ENCODE measurements around the gene TSPAN10. TPM values are rescaled to one million over a fixed set of nuclear protein-coding genes. Genes with fewer than 3 reads are reported as not detected.

Gene TSPAN10
- 10 to 100 TPM; 14.3 to 19.6 (median 17.2) TPM for total RNA-seq (2021; fragmentation: NEBNext Ultra II Directional; extraction: Animal tissue kit (Norgen Biotek cat#: 25700))
- long read RNA-seq, partial matches to known transcripts = 2 of 7 reads
- long read RNA-seq, other reads (novel, unspliced or antisense) = 2 of 7 reads

- Mint-ChIP-seq H3K27me3 (ENCODE audit: insufficient read depth) (no peaks in the 10 kb centered on the region; the same call in 1 of the 2 replicates), H3K4me1 (ENCODE audit: low read depth) (peaks cover 38% of the 10 kb centered on the region), H3K9me3 (no peaks in the 10 kb centered on the region), H3K36me3 (ENCODE audit: low read depth) (peaks cover 10% of the 10 kb centered on the region), H3K27ac (peak within 1 kb of the TSS; percentile 92), H3K4me3 (peak within 1 kb of the TSS; percentile 94)
- TF ChIP-seq CTCF (IDR thresholded peaks at IDR 0.05) = no peak
- peak; percentile 67 for DNase-seq
Measured at GRCh38 chr17:81636505-81637288, at the start of gene TSPAN10, which contains the start of gene NPLOC4. Gene TSPAN10, plus strand, starts transcription at chr17:81637196. Its CDS starts 5,217 bp downstream, at chr17:81642413. Gene NPLOC4, minus strand, starts transcription at chr17:81637112. Its CDS starts 182 bp downstream, at chr17:81636930.

GRCh38 chr17:81589612-81590011 lies 47.4 kb upstream of the TSPAN10 start:
- Mint-ChIP-seq H3K27me3 (ENCODE audit: insufficient read depth) (peaks cover 2% of the 10 kb centered on the region), H3K27ac (no peak overlapping the region), H3K36me3 (ENCODE audit: low read depth) (peaks cover 50% of the 10 kb centered on the region), H3K9me3 (no peaks in the 10 kb centered on the region), H3K4me1 (ENCODE audit: low read depth) (0 out of 2 replicates have a peak, but pooled peaks cover under 1% of the 10 kb centered on the region), H3K4me3 (no peak overlapping the region)
- TF ChIP-seq CTCF (IDR thresholded peaks at IDR 0.05) = no peak
- DNase-seq = no peak

- Mint-ChIP-seq H3K4me3 (no peak overlapping the region), H3K27me3 (ENCODE audit: insufficient read depth) (peaks cover 2% of the 10 kb centered on the region), H3K36me3 (ENCODE audit: low read depth) (peaks cover 54% of the 10 kb centered on the region), H3K9me3 (no peaks in the 10 kb centered on the region), H3K4me1 (ENCODE audit: low read depth) (peaks cover 5% of the 10 kb centered on the region; the same call in 1 of the 2 replicates), H3K27ac (no peak overlapping the region)
- DNase-seq = no peak
- TF ChIP-seq CTCF (IDR thresholded peaks at IDR 0.05) = no peak
Measured at GRCh38 chr17:81590121-81590520, 46.9 kb upstream of the TSPAN10 start.

- Mint-ChIP-seq H3K27ac (no peak overlapping the region), H3K4me3 (no peak overlapping the region), H3K27me3 (ENCODE audit: insufficient read depth) (peaks cover 2% of the 10 kb centered on the region), H3K9me3 (no peaks in the 10 kb centered on the region), H3K4me1 (ENCODE audit: low read depth) (peaks cover 6% of the 10 kb centered on the region; the same call in 1 of the 2 replicates), H3K36me3 (ENCODE audit: low read depth) (peaks cover 37% of the 10 kb centered on the region)
- no peak for TF ChIP-seq CTCF (IDR thresholded peaks at IDR 0.05)
- DNase-seq = no peak
Measured at GRCh38 chr17:81591971-81592370, 45.0 kb upstream of the TSPAN10 start.

- H3K9me3 Mint-ChIP-seq = no peaks in the 10 kb centered on the region
- peaks cover 10% of the 10 kb centered on the region for H3K4me1 Mint-ChIP-seq (ENCODE audit: low read depth)
- H3K4me3 Mint-ChIP-seq = no peak overlapping the region
- no peak overlapping the region for H3K27ac Mint-ChIP-seq
- no peak for TF ChIP-seq CTCF (IDR thresholded peaks at IDR 0.05)
- peaks cover 34% of the 10 kb centered on the region for H3K36me3 Mint-ChIP-seq (ENCODE audit: low read depth)
- DNase-seq = no peak
- H3K27me3 Mint-ChIP-seq (ENCODE audit: insufficient read depth) = peaks cover 4% of the 10 kb centered on the region
Measured at GRCh38 chr17:81593105-81593871, 43.7 kb upstream of the TSPAN10 start.

All from HFFc6 (cell line).